ENCODE results near the gene RABEP1. TPM values are rescaled to one million over a fixed set of nuclear protein-coding genes. Genes with fewer than 3 reads are reported as not detected.
A peak's percentile ranks its signal among the peaks of the same experiment; 100 is the strongest.

The RABEP1 gene
- total RNA-seq, 1 experiment from 2014 or later, result 71.3 TPM

DNA sequence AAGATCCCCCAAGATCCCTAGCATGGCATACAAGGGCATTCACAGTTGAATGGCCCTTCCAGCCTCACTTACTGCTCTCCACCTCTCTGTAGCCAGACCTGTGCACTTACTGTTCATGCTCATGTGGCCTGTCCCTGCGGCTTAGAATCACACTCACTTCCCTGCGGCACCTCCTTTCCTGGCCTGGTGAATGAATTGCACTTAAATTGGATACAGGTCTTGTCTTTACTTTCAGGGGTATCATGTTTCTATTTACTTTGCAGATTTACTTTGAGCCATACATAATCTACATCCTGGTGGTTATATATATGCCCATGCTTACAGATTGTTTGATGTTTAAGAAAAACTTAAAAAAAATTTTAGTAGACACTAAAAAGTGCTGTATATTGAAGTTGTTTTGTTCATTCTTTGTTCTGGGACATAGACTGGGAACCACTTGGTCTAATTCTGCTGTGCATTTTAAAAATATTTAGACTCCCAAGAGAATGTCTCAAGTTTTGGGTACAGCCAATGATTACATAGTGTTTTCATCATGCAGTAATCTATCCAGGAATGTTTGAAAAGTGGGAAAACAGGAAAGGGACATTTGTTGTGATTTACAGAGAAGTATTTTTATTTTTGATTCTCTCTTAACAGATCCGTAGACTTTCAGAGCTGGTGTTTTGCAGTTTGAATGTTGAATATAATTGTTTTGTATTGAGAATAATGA lies 73.5 kb downstream of the RABEP1 start:
- no peaks in the 10 kb centered on the region for H3K27me3 ChIP-seq (replicated peaks; ENCODE audit: insufficient read depth, low read depth, low read length, poor library complexity)
- H3K36me3 ChIP-seq (ENCODE audit: insufficient read depth, low read length, poor library complexity, severe bottlenecking), result peaks cover 35% of the 10 kb centered on the region
- peak overlapping the region; percentile 40 for H3K27ac ChIP-seq (ENCODE audit: low read depth, low read length, poor library complexity, severe bottlenecking)
- H3K4me1 ChIP-seq (ENCODE audit: insufficient read depth, low read length, poor library complexity, severe bottlenecking), result no peaks in the 10 kb centered on the region
- DNase-seq (ENCODE audit: low spot score), result no peak
- H3K9me3 ChIP-seq (ENCODE audit: low read depth, low read length, poor library complexity, severe bottlenecking), result no peaks in the 10 kb centered on the region
- no TSS peak for BruUV-seq (replicated peaks)
- no peak for TF ChIP-seq CTCF (conservative IDR thresholded peaks at IDR 0.05; ENCODE audit: low read depth, low read length)
- TF ChIP-seq EZH2 (IDR thresholded peaks at IDR 0.05; ENCODE audit: borderline replicate concordance, low read depth, low read length, poor library complexity, severe bottlenecking), result no peak
- ChIA-PET POLR2A (ENCODE audit: low non-redundant PET) (no interaction called here), CTCF (no interaction called here)
- intact Hi-C loops (cut with micrococcal nuclease; ENCODE audit: unreplicated experiment), result no loop called here
- no peak overlapping the region for H3K4me3 ChIP-seq (ENCODE audit: low read depth, low read length, poor library complexity, severe bottlenecking)

DNA sequence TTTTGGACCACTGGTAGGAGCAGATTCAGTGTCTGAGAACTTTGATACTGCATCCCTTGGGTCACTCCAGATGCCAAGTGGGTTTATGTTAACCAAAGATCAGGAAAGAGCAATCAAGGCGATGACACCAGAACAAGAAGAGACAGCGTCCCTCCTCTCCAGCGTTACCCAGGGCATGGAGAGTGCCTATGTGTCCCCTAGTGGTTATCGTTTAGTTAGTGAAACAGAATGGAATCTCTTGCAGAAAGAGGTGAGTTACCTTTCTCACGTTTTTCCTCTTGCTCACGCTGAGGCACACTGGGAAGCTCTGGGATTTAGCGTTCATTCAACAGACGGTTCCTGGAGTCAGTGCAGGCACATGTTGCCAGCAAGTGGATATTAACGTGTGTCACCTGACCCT lies 79.3 kb downstream of the RABEP1 start:
- no peak for DNase-seq (ENCODE audit: low spot score)
- CTCF ChIA-PET, result no interaction called here
- intact Hi-C loops (cut with micrococcal nuclease; ENCODE audit: unreplicated experiment), result no loop called here

GRCh38 chr17:5362162-5362811 lies 80.2 kb downstream of the RABEP1 start:
- intact Hi-C loops (cut with micrococcal nuclease; ENCODE audit: unreplicated experiment), result no loop called here
- Histone ChIP-seq H3K27me3 (replicated peaks; ENCODE audit: insufficient read depth, low read depth, low read length, poor library complexity) (no peaks in the 10 kb centered on the region), H3K9me3 (ENCODE audit: low read depth, low read length, poor library complexity, severe bottlenecking) (no peaks in the 10 kb centered on the region), H3K36me3 (ENCODE audit: insufficient read depth, low read length, poor library complexity, severe bottlenecking) (peaks cover 24% of the 10 kb centered on the region), H3K4me3 (ENCODE audit: low read depth, low read length, poor library complexity, severe bottlenecking) (no peak overlapping the region), H3K27ac (ENCODE audit: low read depth, low read length, poor library complexity, severe bottlenecking) (no peak overlapping the region), H3K4me1 (ENCODE audit: insufficient read depth, low read length, poor library complexity, severe bottlenecking) (no peaks in the 10 kb centered on the region)
- no peak for DNase-seq (ENCODE audit: low spot score)
- ChIA-PET CTCF (no interaction called here), POLR2A (ENCODE audit: low non-redundant PET) (no interaction called here)
- TF ChIP-seq CTCF (conservative IDR thresholded peaks at IDR 0.05; ENCODE audit: low read depth, low read length) (no peak), EZH2 (IDR thresholded peaks at IDR 0.05; ENCODE audit: borderline replicate concordance, low read depth, low read length, poor library complexity, severe bottlenecking) (no peak)
- BruUV-seq (replicated peaks), result no TSS peak

More for the DNA sequence above, 79.3 kb downstream of the RABEP1 start:
- POLR2A ChIA-PET (ENCODE audit: low non-redundant PET), result no interaction called here
- Histone ChIP-seq H3K27me3 (replicated peaks; ENCODE audit: insufficient read depth, low read depth, low read length, poor library complexity) (no peaks in the 10 kb centered on the region), H3K9me3 (ENCODE audit: low read depth, low read length, poor library complexity, severe bottlenecking) (no peaks in the 10 kb centered on the region), H3K36me3 (ENCODE audit: insufficient read depth, low read length, poor library complexity, severe bottlenecking) (peaks cover 24% of the 10 kb centered on the region), H3K27ac (ENCODE audit: low read depth, low read length, poor library complexity, severe bottlenecking) (no peak overlapping the region), H3K4me1 (ENCODE audit: insufficient read depth, low read length, poor library complexity, severe bottlenecking) (no peaks in the 10 kb centered on the region), H3K4me3 (ENCODE audit: low read depth, low read length, poor library complexity, severe bottlenecking) (no peak overlapping the region)
- TSS peak; percentile 34 for BruUV-seq (replicated peaks)
- TF ChIP-seq EZH2 (IDR thresholded peaks at IDR 0.05; ENCODE audit: borderline replicate concordance, low read depth, low read length, poor library complexity, severe bottlenecking) (no peak), CTCF (conservative IDR thresholded peaks at IDR 0.05; ENCODE audit: low read depth, low read length) (no peak)

Measured in A673 (cell line).